SK-N-MC (cell line): Measurements from ENCODE around the gene ABI3BP.

Experiments used
- EZH2 ChIP-seq: fragments of 200-600 bp; sonication (generic); IDR thresholded peaks from one replicate; pipeline ENCODE4 v1.6.1; 2017; ENCODE audit warnings: antibody characterized with exemption
- FOXP2 ChIP-seq: optimal IDR thresholded peaks from 2 replicates; pipeline ENCODE3; 2011; ENCODE audit warnings: mild to moderate bottlenecking, moderate library complexity; ENCODE audit not compliant: insufficient read depth; ENCODE audit errors: extremely low read length, control extremely low read depth

- no peak for TF ChIP-seq FOXP2
- no peak for TF ChIP-seq EZH2
These were observed 64.4 kb downstream of the ABI3BP start for GRCh38 chr3:100928638-100929428.
